HG02588 (cell line): ENCODE results near the gene UQCC2.

Experiments used
- ATAC-seq: cut with Tn5 transposase; IDR thresholded peaks from one replicate; pipeline ENCODE4 v1.9.1; 2021; ENCODE audit warnings: mild to moderate bottlenecking, moderate library complexity; ENCODE audit not compliant: unreplicated experiment

UQCC2 gene

GRCh38 chr6:33725891-33726673 lies 14.6 kb upstream of the UQCC2 start:
- no peak for ATAC-seq

GRCh38 chr6:33725222-33725621 lies 13.7 kb upstream of the UQCC2 start:
- no peak for ATAC-seq

DNA sequence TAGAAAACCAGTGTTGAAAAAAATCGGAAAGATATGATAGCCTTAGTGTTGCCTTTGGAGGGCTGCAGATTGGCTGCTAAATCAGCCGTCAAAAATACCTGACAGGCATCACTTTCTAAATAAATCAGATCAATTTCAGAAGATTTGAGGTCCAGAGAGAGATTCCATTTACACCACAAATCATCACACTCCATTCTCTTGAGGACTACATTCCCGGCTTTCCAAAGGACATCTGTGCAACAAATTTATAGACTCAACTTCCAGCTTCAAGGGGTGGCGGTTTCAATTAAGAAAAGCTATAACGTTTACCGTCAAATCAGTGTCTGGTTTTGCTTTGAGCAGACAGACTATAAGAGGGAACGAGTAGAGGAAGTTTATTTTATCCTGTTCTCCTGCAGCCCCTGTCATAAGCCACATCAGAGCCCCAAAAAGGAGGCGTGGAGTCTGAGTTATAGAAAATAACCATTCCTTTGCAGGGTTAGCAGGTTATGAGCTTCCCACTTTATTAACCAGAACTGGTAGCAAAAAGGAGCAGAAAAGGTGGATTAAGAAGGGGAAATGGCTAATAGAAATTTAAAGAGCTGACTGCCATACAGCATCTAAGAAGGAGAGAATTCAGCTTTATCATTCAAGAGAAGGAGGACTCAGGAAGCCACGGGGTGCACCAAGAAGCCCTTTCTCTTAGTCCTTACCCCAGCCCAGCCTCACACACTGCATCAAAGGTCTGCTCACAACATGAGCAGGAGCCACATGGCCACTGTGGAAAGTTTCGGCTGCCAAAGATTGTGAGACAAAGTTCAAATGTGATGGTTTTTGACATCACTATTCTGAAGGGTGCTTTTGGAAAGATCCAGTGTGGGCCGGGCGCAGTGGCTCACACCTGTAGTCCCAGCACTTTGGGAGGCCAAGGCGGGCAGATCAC lies 12.9 kb upstream of the UQCC2 start:
- no peak for ATAC-seq

DNA sequence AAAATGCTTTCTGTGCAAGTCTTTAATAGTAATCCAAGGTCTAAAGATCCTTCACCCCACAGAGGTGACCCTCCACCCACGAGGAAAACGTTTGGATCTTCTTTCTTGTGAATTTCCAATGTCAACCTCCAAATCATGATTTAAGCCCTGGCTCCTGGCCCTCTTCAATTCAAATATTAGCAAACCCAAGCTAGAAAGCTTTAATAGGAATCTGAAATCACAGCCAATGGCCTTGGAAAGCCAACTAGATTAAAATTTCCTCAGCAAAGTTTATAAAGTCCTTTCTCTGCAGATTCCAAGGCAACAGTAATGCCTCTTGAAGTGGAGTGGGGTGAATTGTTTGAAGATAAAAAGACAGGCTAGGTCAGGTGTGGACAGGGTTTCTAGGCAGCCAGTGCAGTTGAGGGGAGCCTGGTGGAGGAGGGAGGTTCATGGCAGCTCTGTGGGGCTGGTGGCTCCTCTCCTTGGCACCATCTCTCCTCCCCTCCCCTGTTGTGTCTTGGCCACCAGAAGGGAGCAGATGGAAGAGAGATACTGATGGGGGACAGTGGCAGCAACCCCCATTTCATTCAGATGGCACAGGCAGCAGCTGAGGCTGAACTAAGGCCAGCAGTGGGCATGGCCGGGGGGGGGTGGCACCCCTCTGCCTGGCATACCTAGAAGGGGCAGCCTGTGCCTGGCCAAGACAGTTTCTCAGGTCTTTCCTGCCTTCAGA lies 12.0 kb upstream of the UQCC2 start:
- no peak for ATAC-seq

GRCh38 chr6:33722103-33722623 lies 10.7 kb upstream of the UQCC2 start:
- ATAC-seq, result no peak

DNA sequence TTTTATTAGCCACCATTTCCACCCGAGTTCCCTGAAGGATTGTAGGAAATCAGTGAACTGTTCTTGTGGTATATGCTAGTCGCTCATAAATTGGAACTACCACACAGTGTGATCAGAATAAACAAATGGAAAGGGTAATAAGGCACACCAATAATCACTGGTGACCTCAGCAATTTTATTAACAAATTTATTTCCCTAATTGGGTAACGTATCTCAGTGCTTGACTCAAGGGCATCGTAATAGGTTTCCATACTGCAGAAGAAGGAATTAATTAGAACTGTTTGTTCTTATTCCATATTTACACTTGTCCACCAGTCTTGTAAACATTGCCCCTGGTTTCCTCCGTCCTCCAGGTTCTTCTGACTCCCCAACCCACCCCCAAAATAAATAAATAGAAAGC lies 10.0 kb upstream of the UQCC2 start:
- ATAC-seq, result no peak

DNA sequence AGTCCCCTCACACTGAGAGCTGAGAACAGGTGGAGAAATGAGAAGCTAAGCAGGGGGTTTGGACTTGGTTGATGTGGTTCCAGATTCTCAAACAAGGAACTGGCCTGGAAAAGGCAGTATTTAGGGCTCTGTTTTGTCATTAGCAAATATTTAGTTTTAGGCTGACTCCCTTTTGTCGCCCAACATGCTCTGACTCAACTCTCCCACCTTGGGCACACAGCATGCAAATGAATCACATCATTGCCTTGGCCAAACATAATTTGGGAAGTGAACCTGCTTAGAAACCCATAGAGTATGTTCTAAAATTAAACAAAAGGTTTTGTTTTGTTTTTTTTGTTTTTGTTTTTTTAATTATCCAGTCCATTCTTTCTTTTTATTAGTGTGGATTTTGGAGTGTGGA lies 9.5 kb upstream of the UQCC2 start:
- no peak for ATAC-seq

DNA sequence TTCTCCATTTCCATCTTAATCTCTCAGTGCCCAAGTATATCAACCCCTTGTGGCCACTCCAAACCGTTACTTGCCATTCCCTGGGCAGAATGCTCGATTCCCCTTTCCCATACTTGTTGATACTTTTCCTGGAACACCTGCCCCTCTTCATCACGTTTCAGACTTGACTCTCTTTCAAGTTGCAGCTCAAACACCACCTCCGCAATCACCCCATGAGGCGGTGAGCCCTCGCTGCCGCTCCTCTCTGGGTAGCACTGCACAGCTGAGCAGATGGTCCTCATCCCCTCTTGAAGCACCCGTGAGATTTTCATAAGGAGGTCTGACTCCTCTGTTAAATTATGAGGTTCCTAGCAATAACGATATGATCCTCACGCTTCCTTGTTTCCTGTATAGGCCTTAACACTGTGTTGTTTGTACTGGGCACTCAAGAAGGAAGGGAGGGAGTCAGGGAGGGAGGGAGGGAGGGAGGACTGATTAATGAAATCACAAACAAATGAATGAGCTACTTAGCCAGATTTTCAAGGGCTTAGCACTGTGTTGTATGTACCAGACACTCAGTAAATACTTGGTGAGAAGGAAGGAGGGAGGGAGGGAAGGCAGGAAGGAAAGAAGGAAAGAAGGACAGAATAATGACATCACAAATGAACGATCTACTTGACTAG lies 8.0 kb upstream of the UQCC2 start:
- ATAC-seq, result no peak

DNA sequence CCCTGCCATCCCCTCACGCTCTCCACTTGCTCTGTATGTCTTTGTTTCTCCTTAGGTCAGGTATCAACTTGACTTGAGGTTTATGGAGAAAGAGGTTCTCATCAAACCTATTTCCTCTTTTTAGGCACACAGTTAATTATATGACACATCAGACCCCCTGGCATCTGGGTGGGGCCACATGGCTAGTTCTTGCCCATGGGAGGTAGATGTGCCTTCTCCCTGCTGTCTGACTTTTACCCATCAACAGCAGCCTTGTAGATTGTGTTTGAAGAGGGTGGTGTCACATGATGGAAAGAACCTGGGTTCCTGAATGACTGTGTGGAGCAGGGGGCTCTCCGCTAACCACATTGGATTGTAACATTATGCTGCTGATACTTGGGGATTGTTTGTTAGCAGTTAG lies 7.2 kb upstream of the UQCC2 start:
- no peak for ATAC-seq

- no peak for ATAC-seq
Measured at GRCh38 chr6:33717934-33718455, 6.5 kb upstream of the UQCC2 start.

DNA sequence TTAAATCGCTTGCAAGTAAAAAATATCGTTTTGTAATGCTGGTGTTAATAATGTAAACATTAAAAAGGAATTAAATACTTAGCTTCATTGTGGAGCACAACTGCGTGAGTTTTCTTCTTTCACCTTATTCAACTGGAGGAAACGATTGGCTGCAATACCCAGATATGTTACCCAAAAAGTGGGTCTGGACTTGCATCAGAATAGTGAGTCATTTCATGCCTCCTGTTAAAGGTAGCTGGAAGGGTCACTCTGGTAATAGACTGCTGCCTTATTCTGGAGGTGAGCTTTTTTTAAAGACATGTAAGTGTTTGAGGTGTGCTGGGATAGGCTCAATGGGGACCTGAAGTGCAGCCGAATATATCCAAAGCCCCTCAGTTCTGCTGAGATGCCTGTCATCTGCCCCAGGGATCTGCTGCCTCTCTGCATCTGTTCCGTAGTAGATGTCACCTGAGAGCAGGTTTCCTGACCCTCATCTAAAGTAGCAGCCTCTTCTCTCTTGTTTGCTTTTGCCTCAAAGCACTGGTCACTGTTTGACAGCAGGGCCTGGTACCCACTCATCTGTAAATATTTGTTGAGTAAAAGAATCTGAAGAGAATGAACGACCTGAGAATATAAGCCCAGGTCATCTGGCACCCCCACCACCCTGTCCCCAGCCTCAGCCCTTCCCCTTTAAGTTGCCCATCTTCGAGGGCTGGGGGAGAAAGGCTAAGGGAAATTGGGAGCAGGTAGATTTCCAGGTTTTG lies 5.6 kb upstream of the UQCC2 start:
- ATAC-seq, result no peak

DNA sequence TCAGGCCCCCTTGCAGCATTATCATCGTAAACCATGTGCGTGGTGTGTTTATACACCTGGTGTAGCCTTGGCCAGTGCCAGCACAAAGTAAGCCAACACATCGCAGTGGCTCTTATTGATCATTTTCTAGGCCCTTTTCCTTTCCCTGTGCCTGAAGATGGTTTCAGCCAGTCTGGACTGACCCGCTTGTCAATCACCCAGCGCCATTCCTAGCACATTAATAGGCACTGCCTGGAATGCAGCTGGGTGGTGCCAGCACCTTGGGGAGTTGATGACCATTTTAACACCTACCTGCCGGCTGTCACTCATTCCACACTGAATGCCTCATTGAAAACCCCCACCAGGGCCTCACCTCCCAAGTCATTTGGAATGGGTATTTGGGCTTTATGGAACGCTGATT lies 4.9 kb upstream of the UQCC2 start:
- ATAC-seq, result no peak

DNA sequence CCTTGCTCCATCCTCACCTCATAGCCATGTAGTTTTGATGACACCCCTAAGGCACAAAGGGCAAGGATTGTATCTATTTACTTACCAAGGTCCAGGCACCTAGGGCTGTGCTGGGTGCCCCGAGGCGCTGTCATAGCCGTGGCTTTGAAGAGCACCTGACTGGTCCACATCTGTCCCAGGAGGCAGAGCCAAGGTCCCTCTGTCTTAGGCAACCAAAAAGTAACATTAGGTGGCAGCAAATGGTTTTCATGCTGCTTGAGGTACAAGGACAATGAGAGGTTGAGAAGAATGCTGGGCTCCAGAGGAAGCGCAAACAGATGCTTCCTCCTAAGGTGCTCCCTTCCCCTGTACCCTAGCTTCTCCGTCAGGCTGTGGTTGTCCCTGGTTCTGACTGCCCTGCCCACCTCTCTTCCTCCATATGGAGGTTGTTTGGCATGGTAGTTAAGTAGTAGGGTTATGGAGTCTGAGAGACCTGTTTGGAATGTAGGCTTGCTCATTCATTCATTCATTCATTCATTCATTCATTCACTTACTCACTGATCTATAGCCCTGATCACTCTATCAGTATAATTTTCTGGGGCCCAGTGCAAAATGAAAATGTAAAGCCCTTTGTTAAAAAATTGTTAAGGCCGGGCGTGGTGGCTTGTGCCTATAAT lies 3.0 kb upstream of the UQCC2 start:
- ATAC-seq, result no peak

- ATAC-seq, result no peak
Measured at GRCh38 chr6:33713786-33714185, 2.3 kb upstream of the UQCC2 start.

GRCh38 chr6:33712914-33713313 lies 1.4 kb upstream of the UQCC2 start:
- ATAC-seq, result no peak

GRCh38 chr6:33710296-33711121 lies 991 bp downstream of the UQCC2 start:
- no peak for ATAC-seq

- no peak for ATAC-seq
Measured at GRCh38 chr6:33709605-33710295, 1.8 kb downstream of the UQCC2 start.
